ENCODE results near the gene GRK1.
A peak's percentile ranks its signal among the peaks of the same experiment; 100 is the strongest.

Gene GRK1

GRCh38 chr13:113769881-113770280 lies 102.9 kb downstream of the GRK1 start:
- H3K4me3 ChIP-seq: no peak overlapping the region

GRCh38 chr13:113770441-113770840 lies 103.4 kb downstream of the GRK1 start:
- 0 out of 22 replicates have a peak, but pooled peaks cover 0 to 8% (median 0%) of the 10 kb centered on the region in 11 experiments for H3K27me3 ChIP-seq
- peaks cover 0 to 11% (median 0%) of the 10 kb centered on the region in 11 experiments; a peak in 4 of 22 replicates for H3K36me3 ChIP-seq
- peak overlapping the region in 2 of 11 experiments; percentile 50 to 64; a peak in 3 of 22 replicates for H3K27ac ChIP-seq
- H3K9me3 ChIP-seq (replicated peaks in 1 of 11): peaks cover 43 to 65% (median 61%) of the 10 kb centered on the region in 11 experiments
- H3K9ac ChIP-seq: no peak overlapping the region
- H4K20me1 ChIP-seq: no peaks in the 10 kb centered on the region; a peak in 1 of 22 replicates
- peak overlapping the region in 4 of 11 experiments; percentile 13 to 89 (median 86); a peak in 4 of 22 replicates for H3K4me2 ChIP-seq
- no peak for TF ChIP-seq Cebpa-rat (IDR thresholded peaks at IDR 0.05)
- peaks cover 0 to 74% (median 63%) of the 10 kb centered on the region in 10 experiments; a peak in 16 of 20 replicates for H3K4me1 ChIP-seq
- no peak overlapping the region for H3K4me3 ChIP-seq

More at GRCh38 chr13:113769881-113770280, 102.9 kb downstream of the GRK1 start:
- peaks cover 0 to 75% (median 62%) of the 10 kb centered on the region in 10 experiments; a peak in 16 of 20 replicates for H3K4me1 ChIP-seq
- TF ChIP-seq Cebpa-rat (IDR thresholded peaks at IDR 0.05): no peak
- H3K27me3 ChIP-seq: 0 out of 22 replicates have a peak, but pooled peaks cover 0 to 8% (median 0%) of the 10 kb centered on the region in 11 experiments
- no peaks in the 10 kb centered on the region; a peak in 1 of 22 replicates for H4K20me1 ChIP-seq
- peaks cover 0 to 11% (median 0%) of the 10 kb centered on the region in 11 experiments; a peak in 4 of 22 replicates for H3K36me3 ChIP-seq
- H3K4me2 ChIP-seq: peak overlapping the region in 6 of 11 experiments; percentile 8 to 89 (median 77); a peak in 6 of 22 replicates
- no peak overlapping the region for H3K27ac ChIP-seq
- no peak overlapping the region for H3K9ac ChIP-seq
- H3K9me3 ChIP-seq (replicated peaks in 1 of 11): peaks cover 43 to 65% (median 61%) of the 10 kb centered on the region in 11 experiments

DNA sequence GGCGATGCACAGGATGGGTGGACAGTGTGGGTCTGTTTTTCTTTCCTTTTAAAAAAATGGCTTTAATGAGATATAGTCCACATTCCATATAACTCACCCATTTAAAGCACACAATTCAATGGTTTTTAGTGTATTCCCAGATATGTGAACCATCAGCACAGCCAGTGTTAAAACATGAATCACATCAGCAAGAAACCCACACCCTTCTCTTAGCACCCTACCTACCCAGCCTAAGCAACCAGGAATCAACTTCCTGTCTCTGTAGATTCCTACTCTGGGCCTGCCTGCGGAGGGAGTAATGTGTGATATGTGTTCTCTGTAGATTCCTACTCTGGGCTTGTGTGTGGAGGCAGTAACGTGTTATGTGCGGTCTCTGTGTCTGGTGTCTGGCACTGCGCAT lies 103.9 kb downstream of the GRK1 start:
- H3K27me3 ChIP-seq: 0 out of 22 replicates have a peak, but pooled peaks cover 0 to 8% (median 0%) of the 10 kb centered on the region in 11 experiments
- H3K4me3 ChIP-seq: peak overlapping the region in 1 of 10 experiments; percentile 3; a peak in 1 of 20 replicates
- peaks cover 0 to 73% (median 58%) of the 10 kb centered on the region in 10 experiments; a peak in 16 of 20 replicates for H3K4me1 ChIP-seq
- no peak overlapping the region for H3K9ac ChIP-seq
- no peak for TF ChIP-seq Cebpa-rat (IDR thresholded peaks at IDR 0.05)
- no peaks in the 10 kb centered on the region; a peak in 1 of 22 replicates for H4K20me1 ChIP-seq
- H3K36me3 ChIP-seq: peaks cover 0 to 11% (median 0%) of the 10 kb centered on the region in 11 experiments; a peak in 4 of 22 replicates
- H3K9me3 ChIP-seq (replicated peaks in 1 of 11): peaks cover 43 to 65% (median 59%) of the 10 kb centered on the region in 11 experiments
- peak overlapping the region in 6 of 11 experiments; percentile 1 to 51 (median 26); a peak in 7 of 22 replicates for H3K4me2 ChIP-seq
- peak overlapping the region in 7 of 11 experiments; percentile 50 to 69 (median 58); a peak in 9 of 22 replicates for H3K27ac ChIP-seq

- Histone ChIP-seq H4K20me1 (no peaks in the 10 kb centered on the region; a peak in 1 of 22 replicates), H3K27me3 (0 out of 22 replicates have a peak, but pooled peaks cover 0 to 8% (median 0%) of the 10 kb centered on the region in 11 experiments), H3K4me1 (peaks cover 0 to 65% (median 53%) of the 10 kb centered on the region in 10 experiments; a peak in 16 of 20 replicates), H3K4me2 (peak overlapping the region in 6 of 11 experiments; percentile 18 to 51 (median 30); a peak in 10 of 22 replicates), H3K9me3 (replicated peaks in 1 of 11) (peaks cover 43 to 65% (median 57%) of the 10 kb centered on the region in 11 experiments), H3K27ac (peak overlapping the region in 8 of 11 experiments; percentile 39 to 69 (median 58); a peak in 16 of 22 replicates), H3K36me3 (peaks cover 0 to 11% (median 0%) of the 10 kb centered on the region in 11 experiments; a peak in 4 of 22 replicates), H3K9ac (no peak overlapping the region; a peak in 1 of 22 replicates), H3K4me3 (no peak overlapping the region)
- peak in 5 of 11 experiments; percentile 30 to 91 (median 51); a peak in 4 of 22 replicates for TF ChIP-seq Cebpa-rat (IDR thresholded peaks at IDR 0.05)
Observed at GRCh38 chr13:113771709-113772331, 104.8 kb downstream of the GRK1 start.

- H3K27ac ChIP-seq: no peak overlapping the region
- peaks cover 41 to 51% (median 46%) of the 10 kb centered on the region in 11 experiments for H3K9me3 ChIP-seq (replicated peaks in 1 of 11)
- H3K27me3 ChIP-seq: no peaks in the 10 kb centered on the region; a peak in 1 of 22 replicates
- no peak overlapping the region for H3K4me3 ChIP-seq
- no peak for TF ChIP-seq Cebpa-rat (IDR thresholded peaks at IDR 0.05)
- H3K4me2 ChIP-seq: peak overlapping the region in 9 of 11 experiments; percentile 2 to 40 (median 34); a peak in 12 of 22 replicates
- peaks cover 0 to 6% (median 0%) of the 10 kb centered on the region in 11 experiments; a peak in 2 of 22 replicates for H4K20me1 ChIP-seq
- no peak overlapping the region for H3K9ac ChIP-seq
- peaks cover 0 to 11% (median 0%) of the 10 kb centered on the region in 11 experiments; a peak in 4 of 22 replicates for H3K36me3 ChIP-seq
- H3K4me1 ChIP-seq: peaks cover 0 to 38% (median 32%) of the 10 kb centered on the region in 10 experiments; a peak in 15 of 20 replicates
Observed at GRCh38 chr13:113774177-113775107, 107.4 kb downstream of the GRK1 start.

GRCh38 chr13:113775451-113776145 lies 108.6 kb downstream of the GRK1 start:
- H3K27me3 ChIP-seq: no peaks in the 10 kb centered on the region; a peak in 1 of 22 replicates
- peaks cover 0 to 10% (median 0%) of the 10 kb centered on the region in 11 experiments; a peak in 3 of 22 replicates for H3K36me3 ChIP-seq
- no peak overlapping the region for H3K9ac ChIP-seq
- TF ChIP-seq Cebpa-rat (IDR thresholded peaks at IDR 0.05): no peak
- no peak overlapping the region for H3K4me3 ChIP-seq
- H3K4me2 ChIP-seq: peak overlapping the region in 1 of 11 experiments; percentile 13; a peak in 2 of 22 replicates
- H3K4me1 ChIP-seq: peaks cover 0 to 33% (median 27%) of the 10 kb centered on the region in 10 experiments; a peak in 15 of 20 replicates
- H3K9me3 ChIP-seq (replicated peaks in 1 of 11): peaks cover 29 to 39% (median 35%) of the 10 kb centered on the region in 11 experiments
- no peak overlapping the region for H3K27ac ChIP-seq
- peaks cover 0 to 6% (median 0%) of the 10 kb centered on the region in 11 experiments; a peak in 2 of 22 replicates for H4K20me1 ChIP-seq

GRCh38 chr13:113776231-113777125 lies 109.5 kb downstream of the GRK1 start:
- no peak for TF ChIP-seq Cebpa-rat (IDR thresholded peaks at IDR 0.05)
- peaks cover 0 to 25% (median 21%) of the 10 kb centered on the region in 10 experiments; a peak in 15 of 20 replicates for H3K4me1 ChIP-seq
- H3K4me2 ChIP-seq: no peak overlapping the region
- H3K36me3 ChIP-seq: peaks cover 0 to 5% (median 0%) of the 10 kb centered on the region in 11 experiments; a peak in 2 of 22 replicates
- peaks cover 21 to 30% (median 26%) of the 10 kb centered on the region in 11 experiments for H3K9me3 ChIP-seq (replicated peaks in 1 of 11)
- no peak overlapping the region for H3K9ac ChIP-seq
- H3K4me3 ChIP-seq: no peak overlapping the region
- peaks cover 0 to 6% (median 0%) of the 10 kb centered on the region in 11 experiments; a peak in 2 of 22 replicates for H4K20me1 ChIP-seq
- no peaks in the 10 kb centered on the region; a peak in 1 of 22 replicates for H3K27me3 ChIP-seq
- H3K27ac ChIP-seq: no peak overlapping the region
